Activated CD4-positive, CD25-positive, alpha-beta regulatory T cell treated with anti-CD3 and anti-CD28 coated beads, Interleukin-2, amount 50 U/mL, for 72 hours (primary cell): Measurements from ENCODE around the gene NPHP1.
A peak's percentile ranks its signal among the peaks of the same experiment; 100 is the strongest.
"Not testable (repeated sequence)": the region's sequence is repeated elsewhere in the genome, so short reads cannot be mapped to it uniquely, and the experiment has no call there.

Experiments
- DNase-seq: peaks from one replicate; pipeline ENCODE4 v3.0.0; 2021

Gene NPHP1

GRCh38 chr2:110204408-110205385, at the start of gene NPHP1:
NPHP1 (minus strand) TSS chr2:110205013; CDS start chr2:110204968, 45 bp downstream.
- peak; percentile 89 for DNase-seq

GRCh38 chr2:110248081-110248795, 43.4 kb upstream of the NPHP1 start:
- not testable (repeated sequence) for DNase-seq

- DNase-seq = not testable (repeated sequence)
Observed at GRCh38 chr2:110245488-110246435, 40.9 kb upstream of the NPHP1 start.

GRCh38 chr2:110243283-110243682, 38.5 kb upstream of the NPHP1 start:
- DNase-seq = not testable (repeated sequence)

GRCh38 chr2:110234514-110234913, 29.7 kb upstream of the NPHP1 start:
- DNase-seq = not testable (repeated sequence)

GRCh38 chr2:110229886-110230285, 25.1 kb upstream of the NPHP1 start:
- DNase-seq = not testable (repeated sequence)

GRCh38 chr2:110222626-110223025, 17.8 kb upstream of the NPHP1 start:
- not testable (repeated sequence) for DNase-seq

- DNase-seq = no peak
Observed at GRCh38 chr2:110221938-110222337, 17.1 kb upstream of the NPHP1 start.

- no peak for DNase-seq
Observed at GRCh38 chr2:110220190-110220564, 15.4 kb upstream of the NPHP1 start.

GRCh38 chr2:110219496-110220189, 14.8 kb upstream of the NPHP1 start:
- no peak for DNase-seq

GRCh38 chr2:110218889-110219288, 14.1 kb upstream of the NPHP1 start:
- not testable (repeated sequence) for DNase-seq

GRCh38 chr2:110216803-110217202, 12.0 kb upstream of the NPHP1 start:
- DNase-seq = no peak

- no peak for DNase-seq
Observed at GRCh38 chr2:110216199-110216598, 11.4 kb upstream of the NPHP1 start.

GRCh38 chr2:110215566-110216158, 10.8 kb upstream of the NPHP1 start:
- DNase-seq = no peak

- no peak for DNase-seq
Observed at GRCh38 chr2:110215091-110215490, 10.3 kb upstream of the NPHP1 start.

GRCh38 chr2:110213522-110213921, 8.7 kb upstream of the NPHP1 start:
- DNase-seq = not testable (repeated sequence)

GRCh38 chr2:110211938-110212858, 7.4 kb upstream of the NPHP1 start, which contains the start of gene MTLN:
MTLN (minus strand) TSS chr2:110212547; CDS start chr2:110212525, 22 bp downstream.
- peak; percentile 82 for DNase-seq

GRCh38 chr2:110205660-110206455, 1.0 kb upstream of the NPHP1 start:
- no peak for DNase-seq

GRCh38 chr2:110198016-110198415, 6.8 kb downstream of the NPHP1 start:
- no peak for DNase-seq
